Measurements from ENCODE around the gene MAOA.

GRCh38 chrX:43734444-43734843 lies 78.3 kb downstream of the MAOA start:
- TF ChIP-seq FOXP1 (CRISPR knock-in tag; IDR thresholded peaks at IDR 0.05) (no peak), MNT (conservative IDR thresholded peaks at IDR 0.05) (no peak), ZNF592 (IDR thresholded peaks at IDR 0.05) (no peak), ZFP91 (CRISPR knock-in tag; IDR thresholded peaks at IDR 0.05) (no peak), E2F5 (CRISPR knock-in tag; IDR thresholded peaks at IDR 0.05) (no peak), NRF1 (conservative IDR thresholded peaks at IDR 0.05 in 1 of 2, IDR thresholded peaks at IDR 0.05 in 1 of 2) (no peak), CBX5 (IDR thresholded peaks at IDR 0.05; ENCODE audit: borderline replicate concordance, low read depth) (no peak)
